ENCODE data around the gene CTPS2.

The CTPS2 gene

DNA sequence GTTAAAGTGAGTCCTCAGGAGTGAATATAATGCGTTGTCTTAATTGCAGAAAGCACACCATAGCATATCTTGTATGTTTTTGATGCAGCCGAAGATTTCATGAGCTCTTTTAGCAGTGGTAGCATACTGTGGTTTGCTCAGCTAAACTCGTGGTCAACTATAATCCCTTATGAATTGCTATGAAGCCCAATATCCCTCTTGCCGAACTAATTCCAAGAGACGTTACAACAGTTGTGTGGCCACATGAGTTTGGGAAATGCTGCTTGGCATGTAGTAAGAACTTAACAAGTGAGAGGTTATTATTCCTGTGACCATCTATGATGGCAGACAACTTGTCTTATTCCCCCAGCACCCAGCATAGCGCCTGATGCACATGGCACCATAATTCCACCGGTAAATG lies 37.7 kb upstream of the CTPS2 start:
- no peak overlapping the region for H3K27ac ChIP-seq (ENCODE audit: low read depth, low read length, poor library complexity, severe bottlenecking)
- no peaks in the 10 kb centered on the region for H3K9me3 ChIP-seq (ENCODE audit: low read length)
- H3K4me3 ChIP-seq (ENCODE audit: low read depth, low read length, poor library complexity, severe bottlenecking), result no peak overlapping the region
- H3K27me3 ChIP-seq (ENCODE audit: insufficient read depth, low read length), result no peaks in the 10 kb centered on the region
- H3K9ac ChIP-seq (ENCODE audit: low read length), result no peak overlapping the region
- TF ChIP-seq EZH2 (IDR thresholded peaks at IDR 0.05; ENCODE audit: borderline replicate concordance, low read length), result no peak
- TF ChIP-seq, protein P1, sequence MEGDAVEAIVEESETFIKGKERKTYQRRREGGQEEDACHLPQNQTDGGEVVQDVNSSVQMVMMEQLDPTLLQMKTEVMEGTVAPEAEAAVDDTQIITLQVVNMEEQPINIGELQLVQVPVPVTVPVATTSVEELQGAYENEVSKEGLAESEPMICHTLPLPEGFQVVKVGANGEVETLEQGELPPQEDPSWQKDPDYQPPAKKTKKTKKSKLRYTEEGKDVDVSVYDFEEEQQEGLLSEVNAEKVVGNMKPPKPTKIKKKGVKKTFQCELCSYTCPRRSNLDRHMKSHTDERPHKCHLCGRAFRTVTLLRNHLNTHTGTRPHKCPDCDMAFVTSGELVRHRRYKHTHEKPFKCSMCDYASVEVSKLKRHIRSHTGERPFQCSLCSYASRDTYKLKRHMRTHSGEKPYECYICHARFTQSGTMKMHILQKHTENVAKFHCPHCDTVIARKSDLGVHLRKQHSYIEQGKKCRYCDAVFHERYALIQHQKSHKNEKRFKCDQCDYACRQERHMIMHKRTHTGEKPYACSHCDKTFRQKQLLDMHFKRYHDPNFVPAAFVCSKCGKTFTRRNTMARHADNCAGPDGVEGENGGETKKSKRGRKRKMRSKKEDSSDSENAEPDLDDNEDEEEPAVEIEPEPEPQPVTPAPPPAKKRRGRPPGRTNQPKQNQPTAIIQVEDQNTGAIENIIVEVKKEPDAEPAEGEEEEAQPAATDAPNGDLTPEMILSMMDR (IDR thresholded peaks at IDR 0.05; ENCODE audit: low read length), result no peak
- no peaks in the 10 kb centered on the region for H3K79me2 ChIP-seq (ENCODE audit: insufficient read depth, low read length)
- peaks cover 46% of the 10 kb centered on the region for H3K36me3 ChIP-seq (ENCODE audit: insufficient read depth, low read length)
- no peaks in the 10 kb centered on the region for H3K4me1 ChIP-seq (ENCODE audit: insufficient read depth, low read length, severe bottlenecking)
- H2AFZ ChIP-seq (ENCODE audit: low read length), result no peak overlapping the region
- H4K20me1 ChIP-seq (ENCODE audit: insufficient read depth, low read length), result no peaks in the 10 kb centered on the region
- H3K9me2 ChIP-seq (ENCODE audit: low read depth, low read length), result no peaks in the 10 kb centered on the region
- H3K4me2 ChIP-seq (ENCODE audit: low read length), result no peak overlapping the region
- H3F3A ChIP-seq (ENCODE audit: insufficient read depth, low read length), result no peaks in the 10 kb centered on the region

DNA sequence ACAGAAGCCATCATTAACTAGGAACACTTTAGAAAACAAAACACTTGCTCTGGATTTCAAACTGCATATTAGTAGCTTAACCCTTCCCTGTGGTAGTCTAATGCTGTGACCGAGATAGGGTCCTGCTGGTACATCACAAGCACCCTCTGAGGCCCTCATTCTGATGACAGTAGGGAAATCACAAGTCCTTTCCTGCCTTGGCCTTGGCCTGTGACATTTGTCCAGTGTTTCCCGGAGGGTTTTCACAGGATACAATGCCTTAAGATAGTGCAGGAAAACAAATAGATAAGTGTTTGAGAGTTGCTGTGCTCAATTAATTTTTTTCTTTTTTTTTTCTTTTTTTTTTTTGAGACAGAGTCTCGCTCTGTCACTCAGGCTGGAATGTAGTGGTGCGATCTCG lies 36.0 kb upstream of the CTPS2 start:
- Histone ChIP-seq H3K9me3 (ENCODE audit: low read length) (no peaks in the 10 kb centered on the region), H3K9ac (ENCODE audit: low read length) (no peak overlapping the region), H3K4me1 (ENCODE audit: insufficient read depth, low read length, severe bottlenecking) (no peaks in the 10 kb centered on the region), H3F3A (ENCODE audit: insufficient read depth, low read length) (no peaks in the 10 kb centered on the region), H3K9me2 (ENCODE audit: low read depth, low read length) (no peaks in the 10 kb centered on the region), H2AFZ (ENCODE audit: low read length) (no peak overlapping the region), H3K4me2 (ENCODE audit: low read length) (no peak overlapping the region), H3K4me3 (ENCODE audit: low read depth, low read length, poor library complexity, severe bottlenecking) (no peak overlapping the region), H3K36me3 (ENCODE audit: insufficient read depth, low read length) (peaks cover 52% of the 10 kb centered on the region), H3K27me3 (ENCODE audit: insufficient read depth, low read length) (no peaks in the 10 kb centered on the region), H3K27ac (ENCODE audit: low read depth, low read length, poor library complexity, severe bottlenecking) (no peak overlapping the region), H4K20me1 (ENCODE audit: insufficient read depth, low read length) (no peaks in the 10 kb centered on the region), H3K79me2 (ENCODE audit: insufficient read depth, low read length) (no peaks in the 10 kb centered on the region)
- TF ChIP-seq, protein P1 (IDR thresholded peaks at IDR 0.05; ENCODE audit: low read length), result no peak
- no peak for TF ChIP-seq EZH2 (IDR thresholded peaks at IDR 0.05; ENCODE audit: borderline replicate concordance, low read length)

DNA sequence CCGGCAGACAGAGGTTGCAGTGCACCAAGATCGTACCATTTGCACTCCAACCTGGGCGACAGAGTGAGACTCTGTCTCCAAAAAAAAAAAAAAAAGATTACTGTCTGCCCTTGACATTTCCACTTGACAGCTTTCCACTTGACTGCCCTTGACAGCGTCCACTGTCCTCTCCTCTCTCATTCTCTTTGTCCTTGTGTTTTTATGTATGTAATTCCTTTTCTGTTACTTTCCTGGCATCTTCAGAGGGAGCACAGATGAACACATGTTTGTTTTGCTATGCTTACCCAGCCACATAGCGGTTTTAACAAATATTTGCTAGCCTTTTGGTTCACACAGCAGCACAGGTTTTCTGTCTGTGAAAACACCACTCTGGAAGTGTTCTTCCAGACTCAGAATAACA lies 33.2 kb upstream of the CTPS2 start:
- no peak for TF ChIP-seq EZH2 (IDR thresholded peaks at IDR 0.05; ENCODE audit: borderline replicate concordance, low read length)
- TF ChIP-seq, protein P1 (IDR thresholded peaks at IDR 0.05; ENCODE audit: low read length), result no peak
- no peaks in the 10 kb centered on the region for H3K9me3 ChIP-seq (ENCODE audit: low read length)
- H3K9ac ChIP-seq (ENCODE audit: low read length), result no peak overlapping the region

More for the DNA sequence above, 33.2 kb upstream of the CTPS2 start:
- no peaks in the 10 kb centered on the region for H3K79me2 ChIP-seq (ENCODE audit: insufficient read depth, low read length)
- H3K4me2 ChIP-seq (ENCODE audit: low read length), result no peak overlapping the region
- H4K20me1 ChIP-seq (ENCODE audit: insufficient read depth, low read length), result no peaks in the 10 kb centered on the region
- H2AFZ ChIP-seq (ENCODE audit: low read length), result no peak overlapping the region
- peaks cover 63% of the 10 kb centered on the region for H3K36me3 ChIP-seq (ENCODE audit: insufficient read depth, low read length)
- no peak overlapping the region for H3K27ac ChIP-seq (ENCODE audit: low read depth, low read length, poor library complexity, severe bottlenecking)
- no peaks in the 10 kb centered on the region for H3K9me2 ChIP-seq (ENCODE audit: low read depth, low read length)
- no peak overlapping the region for H3K4me3 ChIP-seq (ENCODE audit: low read depth, low read length, poor library complexity, severe bottlenecking)
- H3K4me1 ChIP-seq (ENCODE audit: insufficient read depth, low read length, severe bottlenecking), result no peaks in the 10 kb centered on the region
- no peaks in the 10 kb centered on the region for H3F3A ChIP-seq (ENCODE audit: insufficient read depth, low read length)
- no peaks in the 10 kb centered on the region for H3K27me3 ChIP-seq (ENCODE audit: insufficient read depth, low read length)

Data from OCI-LY1 (cell line).